Hepatocyte (in vitro differentiated cells): ENCODE results near the gene OR8G1. TPM values are rescaled to one million over a fixed set of nuclear protein-coding genes. Genes with fewer than 3 reads are reported as not detected.

Source experiments
- DNase-seq: peaks from one replicate; pipeline ENCODE4 v3.0.0-alpha.2; 2016; ENCODE audit warnings: low spot score
- H2AFZ ChIP-seq: fragments of 200-600 bp; sonication (generic); 2 replicates; pipeline ENCODE4 v1.6.0; 2016; ENCODE audit warnings: antibody characterized with exemption, mild to moderate bottlenecking
- H3K27ac ChIP-seq: fragments of 200-600 bp; sonication (generic); 2 replicates; pipeline ENCODE4 v1.5.1; 2016; ENCODE audit warnings: mild to moderate bottlenecking
- H3K27me3 ChIP-seq: fragments of 200-600 bp; sonication (generic); 2 replicates; pipeline ENCODE4 v1.6.1; 2016
- H3K36me3 ChIP-seq: fragments of 200-600 bp; sonication (generic); replicated peaks from 2 replicates; pipeline ENCODE4 v1.5.1; 2016; ENCODE audit warnings: low read depth; ENCODE audit not compliant: insufficient read depth
- H3K4me1 ChIP-seq: fragments of 200-600 bp; sonication (generic); 2 replicates; pipeline ENCODE4 v1.5.1; 2016; ENCODE audit warnings: mild to moderate bottlenecking, moderate library complexity; ENCODE audit not compliant: insufficient read depth
- H3K4me2 ChIP-seq: fragments of 200-600 bp; sonication (generic); 2 replicates; pipeline ENCODE4 v1.6.0; 2016
- H3K4me3 ChIP-seq: fragments of 200-600 bp; sonication (generic); 2 replicates; pipeline ENCODE4 v1.5.1; 2016; ENCODE audit warnings: mild to moderate bottlenecking
- H3K79me2 ChIP-seq: fragments of 200-600 bp; sonication (generic); 2 replicates; pipeline ENCODE4 v1.6.0; 2017; ENCODE audit warnings: mild to moderate bottlenecking
- H3K9me2 ChIP-seq: fragments of 200-600 bp; sonication (generic); replicated peaks from 2 replicates; pipeline ENCODE4 v1.6.0; 2017; ENCODE audit warnings: mild to moderate bottlenecking; ENCODE audit not compliant: insufficient read depth
- H3K9me3 ChIP-seq: fragments of 200-600 bp; sonication (generic); 2 replicates; pipeline ENCODE4 v1.5.1; 2016; ENCODE audit warnings: low read depth, mild to moderate bottlenecking
- H4K20me1 ChIP-seq: fragments of 200-600 bp; sonication (generic); 2 replicates; pipeline ENCODE4 v1.6.0; 2016; ENCODE audit warnings: mild to moderate bottlenecking; ENCODE audit not compliant: insufficient read depth, poor library complexity, severe bottlenecking
- EZH2 ChIP-seq: fragments of 200-600 bp; sonication (generic); IDR thresholded peaks from 2 replicates; pipeline ENCODE4 v1.6.1; 2016; ENCODE audit warnings: antibody characterized with exemption, mild to moderate bottlenecking, borderline replicate concordance
- EZH2phosphoT487 ChIP-seq: fragments of 200-600 bp; sonication (generic); IDR thresholded peaks from one replicate; pipeline ENCODE4 v1.6.1; 2018; ENCODE audit warnings: antibody characterized with exemption, mild to moderate bottlenecking, low read depth, moderate library complexity; ENCODE audit not compliant: unreplicated experiment, severe bottlenecking
- WGBS: methylation state at CpG from one replicate; pipeline ENCODE4 v1.1.6; 2016; ENCODE audit warnings: low lambda C conversion rate; ENCODE audit errors: missing lambda C conversion rate; 5-methylcytosine and 5-hydroxymethylcytosine counted together
- polyA plus RNA-seq: library from polyadenylated mRNA; unstranded; fragments of >200 nt; fragmentation: Nextera tagmentation; extraction: Ambion mirVana; gene quantifications from 2 replicates; pipeline ENCODE4 v1.2.1, GENCODE V29; 2016
- total RNA-seq: library from RNA; depleted of rRNA; stranded (reverse); fragments of >200 nt; gene quantifications from 2 replicates; pipeline ENCODE4 v1.2.3, GENCODE V29; 2014
- TF ChIP-seq, protein P1 (sequence below): fragments of 200-600 bp; sonication (generic); IDR thresholded peaks from 2 replicates; pipeline ENCODE4 v1.5.1; 2016; ENCODE audit warnings: antibody characterized with exemption, mild to moderate bottlenecking; ENCODE audit not compliant: poor library complexity

OR8G1 gene
- total and polyA plus RNA-seq, 2 experiments from 2014 or later: not detected

DNA sequence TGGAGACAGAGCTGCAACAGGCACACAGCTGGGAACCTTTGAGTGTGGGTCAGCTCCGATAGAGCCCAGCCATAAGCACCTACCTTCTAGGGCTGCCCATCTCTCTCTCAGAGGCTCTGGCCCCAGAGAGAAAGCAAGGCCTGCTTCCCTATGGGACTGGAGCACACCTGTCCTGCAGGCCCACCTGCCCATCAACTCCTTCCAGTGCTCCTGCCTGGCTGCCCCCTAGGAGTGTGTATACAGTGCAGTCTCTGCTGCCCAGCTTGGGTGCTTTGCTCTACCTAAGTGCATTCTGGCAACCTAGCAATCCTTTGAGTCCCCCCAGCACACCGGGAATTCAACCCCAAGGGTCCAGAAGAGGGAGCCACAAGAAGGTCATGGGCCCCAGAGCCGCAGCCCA is 36.3 kb downstream of the OR8G1 start:
- no peak overlapping the region for H2AFZ ChIP-seq

DNA sequence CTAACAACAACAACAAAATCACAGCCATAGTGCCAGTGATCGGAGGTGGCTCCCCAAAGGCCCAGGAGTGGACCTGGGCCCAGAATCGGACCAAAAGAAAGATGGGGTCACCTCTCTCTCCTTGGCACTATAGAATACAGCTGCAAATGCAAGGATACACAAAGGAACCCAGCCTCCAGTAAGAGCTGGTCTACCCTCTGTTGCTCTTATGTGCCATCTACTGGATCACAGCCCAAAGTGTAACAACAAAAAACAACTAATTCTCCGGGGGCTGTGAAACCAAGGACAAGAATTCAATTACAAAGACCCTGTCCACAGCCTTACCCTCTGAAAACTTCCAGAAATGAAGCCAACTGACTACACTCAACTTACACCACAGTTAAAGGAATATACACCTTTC is 36.9 kb downstream of the OR8G1 start:
- no peaks in the 10 kb centered on the region for H3K9me2 ChIP-seq
- H3K9me3 ChIP-seq: no peaks in the 10 kb centered on the region
- H2AFZ ChIP-seq: no peak overlapping the region
- H3K27me3 ChIP-seq: no peaks in the 10 kb centered on the region
- H3K79me2 ChIP-seq: no peaks in the 10 kb centered on the region
- H3K4me3 ChIP-seq: no peak overlapping the region
- 83% methylated on average over 3 of the region's 3 CpGs for WGBS
- DNase-seq: no peak
- H3K4me1 ChIP-seq: peaks cover 5% of the 10 kb centered on the region
- no peaks in the 10 kb centered on the region for H4K20me1 ChIP-seq
- no peak for TF ChIP-seq EZH2
- TF ChIP-seq, protein P1, sequence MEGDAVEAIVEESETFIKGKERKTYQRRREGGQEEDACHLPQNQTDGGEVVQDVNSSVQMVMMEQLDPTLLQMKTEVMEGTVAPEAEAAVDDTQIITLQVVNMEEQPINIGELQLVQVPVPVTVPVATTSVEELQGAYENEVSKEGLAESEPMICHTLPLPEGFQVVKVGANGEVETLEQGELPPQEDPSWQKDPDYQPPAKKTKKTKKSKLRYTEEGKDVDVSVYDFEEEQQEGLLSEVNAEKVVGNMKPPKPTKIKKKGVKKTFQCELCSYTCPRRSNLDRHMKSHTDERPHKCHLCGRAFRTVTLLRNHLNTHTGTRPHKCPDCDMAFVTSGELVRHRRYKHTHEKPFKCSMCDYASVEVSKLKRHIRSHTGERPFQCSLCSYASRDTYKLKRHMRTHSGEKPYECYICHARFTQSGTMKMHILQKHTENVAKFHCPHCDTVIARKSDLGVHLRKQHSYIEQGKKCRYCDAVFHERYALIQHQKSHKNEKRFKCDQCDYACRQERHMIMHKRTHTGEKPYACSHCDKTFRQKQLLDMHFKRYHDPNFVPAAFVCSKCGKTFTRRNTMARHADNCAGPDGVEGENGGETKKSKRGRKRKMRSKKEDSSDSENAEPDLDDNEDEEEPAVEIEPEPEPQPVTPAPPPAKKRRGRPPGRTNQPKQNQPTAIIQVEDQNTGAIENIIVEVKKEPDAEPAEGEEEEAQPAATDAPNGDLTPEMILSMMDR: peak; percentile 9
- H3K36me3 ChIP-seq: no peaks in the 10 kb centered on the region
- H3K4me2 ChIP-seq: no peak overlapping the region
- no peak overlapping the region for H3K27ac ChIP-seq

More for the DNA sequence above, 36.3 kb downstream of the OR8G1 start:
- no peaks in the 10 kb centered on the region for H3K36me3 ChIP-seq
- H3K4me3 ChIP-seq: no peak overlapping the region
- H3K79me2 ChIP-seq: no peaks in the 10 kb centered on the region
- H3K4me1 ChIP-seq: peaks cover 5% of the 10 kb centered on the region
- no peak overlapping the region for H3K4me2 ChIP-seq
- H4K20me1 ChIP-seq: no peaks in the 10 kb centered on the region
- WGBS: 92% methylated on average over 3 of the region's 3 CpGs
- DNase-seq: no peak
- no peak overlapping the region for H3K27ac ChIP-seq
- H3K27me3 ChIP-seq: no peaks in the 10 kb centered on the region
- H3K9me2 ChIP-seq: no peaks in the 10 kb centered on the region
- no peaks in the 10 kb centered on the region for H3K9me3 ChIP-seq
- no peak for TF ChIP-seq EZH2
- no peak for TF ChIP-seq EZH2phosphoT487
- TF ChIP-seq, protein P1: no peak

GRCh38 chr11:124278261-124278660 is 37.4 kb downstream of the OR8G1 start:
- WGBS: 52% methylated on average over 2 of the region's 2 CpGs

More at GRCh38 chr11:124278261-124278660, 37.4 kb downstream of the OR8G1 start:
- Histone ChIP-seq H2AFZ (no peak overlapping the region), H3K4me2 (no peak overlapping the region), H3K4me1 (peaks cover 5% of the 10 kb centered on the region), H3K9me3 (no peaks in the 10 kb centered on the region), H3K9me2 (no peaks in the 10 kb centered on the region), H3K27me3 (no peaks in the 10 kb centered on the region), H3K4me3 (no peak overlapping the region), H3K27ac (no peak overlapping the region), H3K79me2 (no peaks in the 10 kb centered on the region), H4K20me1 (no peaks in the 10 kb centered on the region), H3K36me3 (no peaks in the 10 kb centered on the region)
- TF ChIP-seq EZH2phosphoT487 (no peak), EZH2 (no peak)
- TF ChIP-seq, protein P1: no peak
- no peak for DNase-seq
